K562 (cell line): ENCODE results near the gene PLCL1. TPM values are rescaled to one million over a fixed set of nuclear protein-coding genes. Genes with fewer than 3 reads are reported as not detected.

Experiments used
- NFIX ChIP-seq: fragments of 250-450 bp; sonication (Bioruptor Pico); IDR thresholded peaks from 2 replicates; pipeline ENCODE4 v1.4.0; 2020; ENCODE audit warnings: low read depth, mild to moderate bottlenecking, moderate library complexity
- NRF1 ChIP-seq, 2 experiments: fragments of 450-650 bp; IDR thresholded peaks in 1 of 2; conservative IDR thresholded peaks in 1 of 2; 2 replicates each; pipeline ENCODE4 v1.6.1; 2014; ENCODE audit warnings: mild to moderate bottlenecking in 2 of 2
- TEAD4 ChIP-seq, 2 experiments: sonication (generic) in 1 of 2; formaldehyde crosslinking in 1 of 2; IDR thresholded peaks; 2 replicates each; pipeline versions ENCODE4 v1.6.1 to v1.8.0; 2012 to 2022; ENCODE audit warnings: borderline replicate concordance in 1 of 2, inconsistent platforms in 1 of 2, low read length in 1 of 2, mild to moderate bottlenecking in 1 of 2, missing genetic modification reagents in 1 of 2
- TFAP4 ChIP-seq: sonication (generic); formaldehyde crosslinking; IDR thresholded peaks from 2 replicates; pipeline ENCODE4 v1.8.0; 2022; ENCODE audit warnings: missing genetic modification reagents, mild to moderate bottlenecking, moderate library complexity, borderline replicate concordance
- UBTF ChIP-seq, 2 experiments: IDR thresholded peaks; 2 replicates each; pipeline ENCODE4 v1.6.1; 2012; ENCODE audit warnings: improper control_type of control experiment in 2 of 2, low read depth in 2 of 2, low read length in 2 of 2, borderline replicate concordance in 1 of 2
- ZNF224 ChIP-seq: sonication (generic); formaldehyde crosslinking; IDR thresholded peaks from 2 replicates; pipeline ENCODE4 v1.8.0; 2022; ENCODE audit warnings: mild to moderate bottlenecking, missing genetic modification reagents
- ZNF3 ChIP-seq: fragments of 250-450 bp; sonication (Bioruptor Pico); IDR thresholded peaks from 2 replicates; pipeline ENCODE4 v1.5.0; 2021; ENCODE audit warnings: mild to moderate bottlenecking, moderate library complexity
- ZNF395 ChIP-seq: fragments of 200-800 bp; sonication (Bioruptor generic); IDR thresholded peaks from 2 replicates; pipeline ENCODE4 v1.6.1; 2017; ENCODE audit warnings: missing genetic modification characterization, missing compliant biosample characterization
- ZNF584 ChIP-seq: fragments of 200-800 bp; sonication (Bioruptor generic); IDR thresholded peaks from 2 replicates; pipeline ENCODE4 v1.6.1; 2016; ENCODE audit warnings: low read depth, mild to moderate bottlenecking, missing genetic modification characterization, missing compliant biosample characterization
- polyA plus RNA-seq, 8 experiments: library from polyadenylated mRNA; depleted of rRNA in 4 of 8; stranded (reverse) in 5 of 8; unstranded in 3 of 8; fragments of >200 nt; fragmentation: Nextera tagmentation in 2 of 8; fragmentation: Illumina TruSeq in 1 of 8; extraction: Ambion mirVana in 2 of 8; extraction: Trizol in 1 of 8; gene quantifications; 2 replicates each; pipeline versions ENCODE4 v1.2.1 to v1.2.3, GENCODE V29; 2011 to 2014; ENCODE audit warnings: inconsistent platforms in 1 of 8, missing spikeins in 1 of 8
- total RNA-seq, 7 experiments: library from RNA; depleted of rRNA in 6 of 7; stranded (reverse); fragments of >200 nt in 6 of 7; fragmentation: Illumina TruSeq in 2 of 7; extraction: Trizol in 2 of 7; gene quantifications; 2 replicates each; pipeline versions ENCODE4 v1.2.1 to v1.2.3, GENCODE V29; 2011 to 2021; ENCODE audit warnings: low replicate concordance in 1 of 7
- TF ChIP-seq, protein P1 (sequence below): sonication (generic); formaldehyde crosslinking; IDR thresholded peaks from 2 replicates; pipeline ENCODE4 v1.9.0; 2022; ENCODE audit warnings: mild to moderate bottlenecking, missing genetic modification reagents
- TF ChIP-seq, protein P2 (sequence below), 2 experiments: fragments of 450-650 bp; formaldehyde crosslinking in 1 of 2; IDR thresholded peaks; 2 replicates each; pipeline versions ENCODE4 v1.4.0 to v1.6.1; 2014 to 2020; ENCODE audit warnings: mild to moderate bottlenecking in 2 of 2, borderline replicate concordance in 1 of 2, low read depth in 1 of 2

PLCL1 gene
- total and polyA plus RNA-seq, 9 of the 15 experiments (the other 6 are each of a cell fraction or from before 2014, with no cell fraction given) = 2.0 to 17.7 (median 8.6) TPM

- peak; percentile 18 to 84; a peak in 2 of 4 replicates for TF ChIP-seq UBTF (IDR thresholded peaks at IDR 0.05; ENCODE audit: borderline replicate concordance in 1 of 2, low read depth in 2 of 2, low read length in 2 of 2)
- TF ChIP-seq TFAP4 (CRISPR knock-in tag) = no peak; the same call in 1 of the 2 replicates
- TF ChIP-seq NFIX (CRISPR knock-in tag) = no peak
- TF ChIP-seq ZNF3 (CRISPR knock-in tag) = no peak
- TF ChIP-seq, protein P1, sequence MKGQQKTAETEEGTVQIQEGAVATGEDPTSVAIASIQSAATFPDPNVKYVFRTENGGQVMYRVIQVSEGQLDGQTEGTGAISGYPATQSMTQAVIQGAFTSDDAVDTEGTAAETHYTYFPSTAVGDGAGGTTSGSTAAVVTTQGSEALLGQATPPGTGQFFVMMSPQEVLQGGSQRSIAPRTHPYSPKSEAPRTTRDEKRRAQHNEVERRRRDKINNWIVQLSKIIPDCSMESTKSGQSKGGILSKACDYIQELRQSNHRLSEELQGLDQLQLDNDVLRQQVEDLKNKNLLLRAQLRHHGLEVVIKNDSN (CRISPR knock-in tag) = no peak
- no peak for TF ChIP-seq ZNF224
- peak; percentile 78 to 80 for TF ChIP-seq NRF1 (conservative IDR thresholded peaks at IDR 0.05 in 1 of 2, IDR thresholded peaks at IDR 0.05 in 1 of 2)
- no peak for TF ChIP-seq ZNF584 (CRISPR knock-in tag)
- TF ChIP-seq TEAD4 (IDR thresholded peaks at IDR 0.05; ENCODE audit: low read length) = 0 out of 2 replicates have a peak, but pooled peaks have one; percentile 34
- TF ChIP-seq TEAD4 (CRISPR knock-in tag; IDR thresholded peaks at IDR 0.05; ENCODE audit: borderline replicate concordance) = no peak
- TF ChIP-seq ZNF395 (CRISPR knock-in tag) = no peak
- TF ChIP-seq, protein P2, sequence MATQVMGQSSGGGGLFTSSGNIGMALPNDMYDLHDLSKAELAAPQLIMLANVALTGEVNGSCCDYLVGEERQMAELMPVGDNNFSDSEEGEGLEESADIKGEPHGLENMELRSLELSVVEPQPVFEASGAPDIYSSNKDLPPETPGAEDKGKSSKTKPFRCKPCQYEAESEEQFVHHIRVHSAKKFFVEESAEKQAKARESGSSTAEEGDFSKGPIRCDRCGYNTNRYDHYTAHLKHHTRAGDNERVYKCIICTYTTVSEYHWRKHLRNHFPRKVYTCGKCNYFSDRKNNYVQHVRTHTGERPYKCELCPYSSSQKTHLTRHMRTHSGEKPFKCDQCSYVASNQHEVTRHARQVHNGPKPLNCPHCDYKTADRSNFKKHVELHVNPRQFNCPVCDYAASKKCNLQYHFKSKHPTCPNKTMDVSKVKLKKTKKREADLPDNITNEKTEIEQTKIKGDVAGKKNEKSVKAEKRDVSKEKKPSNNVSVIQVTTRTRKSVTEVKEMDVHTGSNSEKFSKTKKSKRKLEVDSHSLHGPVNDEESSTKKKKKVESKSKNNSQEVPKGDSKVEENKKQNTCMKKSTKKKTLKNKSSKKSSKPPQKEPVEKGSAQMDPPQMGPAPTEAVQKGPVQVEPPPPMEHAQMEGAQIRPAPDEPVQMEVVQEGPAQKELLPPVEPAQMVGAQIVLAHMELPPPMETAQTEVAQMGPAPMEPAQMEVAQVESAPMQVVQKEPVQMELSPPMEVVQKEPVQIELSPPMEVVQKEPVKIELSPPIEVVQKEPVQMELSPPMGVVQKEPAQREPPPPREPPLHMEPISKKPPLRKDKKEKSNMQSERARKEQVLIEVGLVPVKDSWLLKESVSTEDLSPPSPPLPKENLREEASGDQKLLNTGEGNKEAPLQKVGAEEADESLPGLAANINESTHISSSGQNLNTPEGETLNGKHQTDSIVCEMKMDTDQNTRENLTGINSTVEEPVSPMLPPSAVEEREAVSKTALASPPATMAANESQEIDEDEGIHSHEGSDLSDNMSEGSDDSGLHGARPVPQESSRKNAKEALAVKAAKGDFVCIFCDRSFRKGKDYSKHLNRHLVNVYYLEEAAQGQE (IDR thresholded peaks at IDR 0.05; ENCODE audit: borderline replicate concordance) = no peak; the same call in 1 of the 2 replicates
- TF ChIP-seq, protein P2 (CRISPR knock-in tag; IDR thresholded peaks at IDR 0.05; ENCODE audit: low read depth) = no peak
These were observed at the start of gene PLCL1 (continued) for GRCh38 chr2:197804049-197804757.
